NCI-H510A (cell line): ENCODE measurements around the gene PTAR1.

Experiments used
- DNase-seq: peaks from one replicate; lab custom pipeline; 2025; lab: John Stamatoyannopoulos, UW

Gene PTAR1

DNA sequence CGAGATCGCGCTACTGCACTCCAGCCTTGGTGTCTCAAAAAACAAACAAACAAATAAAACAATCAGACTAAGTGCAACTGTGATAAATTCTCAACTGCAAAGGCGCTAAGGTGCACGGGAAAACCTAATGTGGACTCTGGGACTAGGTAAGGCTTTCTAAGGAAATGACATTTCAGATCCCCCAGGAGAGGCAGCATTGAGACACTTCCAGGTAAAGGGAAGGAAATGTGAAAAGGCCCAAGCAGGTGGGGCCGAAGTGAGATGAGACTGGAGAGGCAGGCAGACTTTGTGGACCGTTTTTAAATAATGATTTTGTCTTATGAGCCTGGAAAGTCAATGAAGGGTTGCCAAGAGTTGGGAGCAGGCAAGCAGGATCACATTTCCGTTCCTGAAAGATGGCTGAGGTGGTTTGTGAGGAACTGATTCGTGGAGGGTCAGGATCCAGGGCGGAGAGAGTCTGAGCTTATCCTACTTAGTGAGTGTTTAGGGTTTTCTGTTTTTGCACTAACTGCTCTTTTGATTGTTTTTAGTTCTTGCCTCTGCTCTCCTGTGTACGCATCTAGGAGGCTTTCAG, 85.6 kb downstream of the PTAR1 start:
- no peak for DNase-seq

DNA sequence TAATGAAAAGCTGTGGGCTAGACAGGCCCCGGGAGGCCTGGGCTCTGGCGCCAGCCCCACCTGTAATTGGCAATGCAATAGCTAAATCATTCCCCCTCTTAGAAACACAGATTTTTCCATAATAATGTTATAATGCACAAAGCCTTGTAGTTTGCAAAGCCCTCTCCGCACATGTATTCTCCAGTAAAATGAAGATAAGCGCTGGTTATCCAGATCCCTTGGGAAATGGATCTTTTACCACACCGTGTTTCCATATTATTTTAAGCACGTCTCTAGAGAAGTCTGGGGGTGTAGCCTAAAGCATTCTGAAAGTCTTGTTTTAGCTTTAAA, 86.5 kb downstream of the PTAR1 start:
- DNase-seq, result no peak

DNA sequence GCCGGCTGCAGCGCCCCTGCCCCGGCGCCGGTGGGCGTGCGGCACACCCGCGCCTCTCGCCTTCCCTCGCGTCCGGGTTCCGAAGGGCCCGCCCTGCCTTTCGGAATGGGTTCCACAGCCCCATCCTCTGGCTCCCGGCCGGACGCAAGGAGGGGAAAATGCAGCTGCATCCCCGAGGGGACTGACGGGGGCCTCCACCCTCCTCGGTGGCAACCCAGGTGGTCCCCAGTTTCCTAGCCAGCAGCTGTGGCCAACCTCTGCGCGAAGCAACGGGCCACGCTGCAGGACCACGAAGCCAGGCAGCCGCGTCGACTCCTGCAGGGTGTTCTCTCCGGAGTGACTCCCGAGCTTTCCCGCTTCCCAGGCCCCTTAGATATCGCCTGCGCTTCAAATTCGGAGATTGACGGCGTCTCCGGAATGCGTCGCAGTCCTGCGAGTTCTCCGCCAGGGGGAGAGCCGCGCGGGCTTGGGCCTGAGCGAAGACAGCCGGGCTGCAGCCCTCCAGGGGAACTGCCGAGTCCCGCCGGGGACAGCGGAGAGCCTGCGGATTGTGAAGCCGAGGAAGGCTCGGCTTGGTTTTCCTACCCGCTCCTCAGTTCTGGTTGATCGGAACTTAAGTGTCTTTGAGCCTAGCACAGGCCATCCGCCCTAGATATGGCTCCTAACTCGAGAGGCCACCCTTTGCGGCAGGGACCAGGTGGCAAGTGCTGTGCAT, 87.1 kb downstream of the PTAR1 start:
- peak; percentile 77 for DNase-seq

DNA sequence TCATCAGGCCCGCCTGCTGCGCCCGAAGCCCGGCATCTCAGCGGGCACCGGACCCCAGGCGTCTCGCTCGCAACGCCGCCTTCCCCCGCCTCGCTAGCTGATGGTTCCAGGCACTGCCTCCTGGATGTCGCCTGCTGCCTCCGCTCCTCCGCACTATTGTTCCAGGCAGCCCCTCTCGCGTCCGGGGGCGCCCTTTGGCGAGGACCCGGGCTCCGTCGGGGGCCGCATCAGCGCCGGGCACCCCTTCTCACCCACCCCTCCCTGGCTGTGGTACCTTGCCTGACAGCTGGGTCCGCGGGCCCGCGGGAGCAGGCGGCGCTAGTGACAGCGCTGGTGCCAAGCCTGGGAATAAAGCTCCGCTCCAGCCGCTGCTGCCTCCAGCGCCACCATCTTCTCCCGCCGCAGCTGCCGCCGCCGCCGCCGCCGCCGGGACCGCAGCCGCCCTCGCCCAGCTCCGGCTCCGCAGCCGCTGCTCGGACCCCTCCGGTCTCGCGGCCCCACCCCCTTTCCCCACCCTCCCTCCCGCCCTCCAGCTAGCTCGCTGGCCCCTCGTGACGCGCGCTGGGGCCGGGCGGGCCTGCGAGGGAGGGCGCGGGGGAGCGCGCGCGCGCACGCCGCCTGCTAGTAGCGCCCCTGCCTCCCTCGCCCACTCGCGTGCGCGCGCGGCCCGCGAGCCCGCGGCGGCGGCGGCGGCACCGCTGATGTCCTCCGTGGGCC, 87.8 kb downstream of the PTAR1 start, which contains the start of gene APBA1:
TSS of gene APBA1 (minus strand) at position 493 of the 717 bp plus-strand sequence.
- peak; percentile 27 for DNase-seq

DNA sequence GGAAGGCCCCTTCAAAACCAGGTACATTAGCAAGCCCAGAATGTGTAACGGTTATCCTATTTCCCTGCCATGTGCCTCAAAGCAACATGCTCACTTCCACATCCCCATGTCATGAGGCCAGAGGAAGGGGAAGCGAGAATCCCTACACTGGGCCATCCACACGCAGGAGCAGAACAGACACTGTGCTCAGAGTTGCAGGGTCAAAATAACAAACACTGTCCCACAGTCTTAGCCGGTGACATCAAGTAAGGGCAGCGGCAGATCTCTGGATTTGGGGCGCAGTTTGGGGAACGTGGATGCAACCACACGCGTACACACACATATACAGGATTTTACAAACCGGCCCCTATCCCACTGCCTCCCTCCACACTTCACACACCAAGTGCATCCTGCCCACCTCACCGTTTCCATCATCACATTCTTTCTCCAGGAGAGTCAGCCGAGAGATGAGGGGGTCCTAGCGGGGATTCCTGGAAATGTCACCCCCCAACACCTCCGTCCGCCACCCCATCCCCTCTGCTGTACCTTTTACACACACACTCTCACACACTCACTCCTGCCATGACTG, 88.4 kb downstream of the PTAR1 start:
- no peak for DNase-seq

DNA sequence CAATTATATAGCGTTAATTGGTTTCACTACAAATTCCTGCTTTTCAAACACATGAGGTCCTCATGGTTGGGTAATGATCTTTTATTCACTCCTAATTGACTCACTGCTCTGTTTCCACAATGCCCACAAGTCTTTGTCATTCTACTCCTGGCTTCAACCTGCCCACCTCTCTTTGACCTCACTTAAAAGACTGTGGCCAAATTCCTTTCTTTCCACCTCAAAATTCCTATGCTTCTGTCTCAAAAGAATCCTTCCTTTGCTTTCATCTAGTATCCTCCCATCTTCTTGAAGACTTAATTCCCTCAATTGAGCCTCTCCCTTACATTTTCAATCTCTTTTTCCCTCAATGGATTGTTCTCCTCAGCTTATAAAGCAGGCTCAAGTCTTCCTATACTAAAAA, 92.5 kb downstream of the PTAR1 start:
- DNase-seq, result no peak

DNA sequence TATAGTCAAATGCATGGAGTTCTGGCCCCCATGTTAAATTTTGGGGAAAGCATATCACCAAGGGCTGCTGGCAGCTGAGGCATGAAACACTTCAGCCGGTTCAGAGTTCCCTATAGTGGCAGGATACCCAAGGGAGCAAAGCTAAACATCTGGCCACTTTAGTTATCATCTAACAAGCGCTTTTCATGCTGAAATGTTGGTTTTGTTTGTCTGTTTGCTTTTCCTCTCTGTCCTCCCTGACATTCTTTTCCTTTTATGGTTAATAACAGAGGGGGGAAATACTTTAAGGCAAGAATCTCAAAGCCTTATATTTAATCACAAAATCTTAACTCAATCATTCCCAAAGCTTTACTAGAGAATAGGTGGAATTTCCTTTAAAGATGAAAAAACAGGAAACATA, 99.5 kb downstream of the PTAR1 start:
- DNase-seq, result no peak
